Endothelial cell of umbilical vein (primary cell): ENCODE data around the gene SLC52A1. TPM values are rescaled to one million over a fixed set of nuclear protein-coding genes. Genes with fewer than 3 reads are reported as not detected.

Experiments used
- BruUV-seq: library from RNA; stranded (reverse); fragments of 400-500 nt; replicated peaks from 2 replicates; lab custom pipeline; 2021; lab: Mats Ljungman, UMichigan
- CTCF ChIA-PET: fragments of 300-600, 350-600 bp; sonication (Branson Sonifier 250); formaldehyde crosslinking; loops from one replicate; lab custom pipeline; 2021; ENCODE audit warnings: antibody characterized with exemption, inconsistent platforms; lab: Charles Lee
- POLR2A ChIA-PET: fragments of 300-600, 350-600 bp; sonication (Branson Sonifier 250); formaldehyde crosslinking; loops from one replicate; lab custom pipeline; 2021; ENCODE audit warnings: antibody characterized with exemption, inconsistent platforms; lab: Charles Lee
- DNase-seq: peaks from one replicate; pipeline ENCODE4 v3.0.0-alpha.2; 2011; ENCODE audit warnings: low read depth, low spot score
- FAIRE-seq: peaks from 2 replicates; lab custom pipeline; 2011; peaks lifted over from hg19 to GRCh38; lab: Jason Lieb, UNC
- H2AFZ ChIP-seq: 2 replicates; pipeline ENCODE4 v1.6.0; 2012; ENCODE audit warnings: low read depth, low read length, control low read depth, inconsistent platforms
- H3K27ac ChIP-seq: 2 replicates; pipeline ENCODE4 v1.5.1; 2011; ENCODE audit warnings: low read depth, mild to moderate bottlenecking, control low read depth, low read length, moderate library complexity; ENCODE audit not compliant: insufficient read depth
- H3K27me3 ChIP-seq, 2 experiments: 2 replicates each; pipeline versions ENCODE4 v1.6.0 to v1.6.1; 2011; ENCODE audit warnings: low read length in 2 of 2, mixed read lengths in 1 of 2; ENCODE audit not compliant: control insufficient read depth in 2 of 2, insufficient read depth in 2 of 2
- H3K36me3 ChIP-seq, 2 experiments: 2 replicates in 1 of 2; 3 replicates in 1 of 2; pipeline ENCODE4 v1.5.1; 2011; ENCODE audit warnings: low read length in 2 of 2, mild to moderate bottlenecking in 1 of 2, moderate library complexity in 1 of 2; ENCODE audit not compliant: control insufficient read depth in 2 of 2, insufficient read depth in 2 of 2; ENCODE audit errors: extremely low read depth in 1 of 2
- H3K4me1 ChIP-seq: 3 replicates; pipeline ENCODE4 v1.5.1; 2011; ENCODE audit warnings: mild to moderate bottlenecking, low read length; ENCODE audit not compliant: control insufficient read depth, insufficient read depth; ENCODE audit errors: extremely low read depth
- H3K4me2 ChIP-seq: 2 replicates; pipeline ENCODE4 v1.6.1; 2011; ENCODE audit warnings: low read length, control low read depth, mixed read lengths; ENCODE audit not compliant: insufficient read depth
- H3K4me3 ChIP-seq, 3 experiments: fragments of 200-600 bp in 1 of 3; sonication (generic), shearing (Covaris generic) in 1 of 3; replicated peaks in 1 of 3; 2 replicates each; pipeline ENCODE4 v1.5.1; 2011 to 2016; ENCODE audit warnings: control low read depth in 3 of 3, low read length in 3 of 3, mild to moderate bottlenecking in 2 of 3, inconsistent platforms in 1 of 3, low read depth in 1 of 3, moderate library complexity in 1 of 3; ENCODE audit not compliant: insufficient read depth in 1 of 3
- H3K79me2 ChIP-seq: 2 replicates; pipeline ENCODE4 v1.6.0; 2012; ENCODE audit warnings: low read length, inconsistent platforms; ENCODE audit not compliant: control insufficient read depth, insufficient read depth
- H3K9ac ChIP-seq: replicated peaks from 2 replicates; pipeline ENCODE3; 2011; ENCODE audit warnings: low read length, control low read depth; ENCODE audit not compliant: insufficient read depth; ENCODE audit errors: extremely low read depth
- H3K9me1 ChIP-seq: replicated peaks from 3 replicates; pipeline ENCODE4 v1.6.0; 2011; ENCODE audit warnings: mild to moderate bottlenecking, low read length; ENCODE audit not compliant: control insufficient read depth, insufficient read depth; ENCODE audit errors: extremely low read depth
- H3K9me3 ChIP-seq: replicated peaks from 2 replicates; pipeline ENCODE4 v1.5.1; 2012; ENCODE audit warnings: low read length, inconsistent platforms; ENCODE audit not compliant: control insufficient read depth, insufficient read depth
- H4K20me1 ChIP-seq: replicated peaks from 2 replicates; pipeline ENCODE3; 2011; ENCODE audit warnings: mild to moderate bottlenecking, low read length; ENCODE audit not compliant: control insufficient read depth, insufficient read depth; ENCODE audit errors: extremely low read depth
- CTCF ChIP-seq, 2 donors: IDR thresholded peaks; 1 replicate in 1 of 2; 2 replicates in 1 of 2; pipeline ENCODE4 v1.5.1; 2011; ENCODE audit warnings: low read length in 2 of 2, mild to moderate bottlenecking in 2 of 2, moderate library complexity in 2 of 2, control low read depth in 1 of 2, inconsistent platforms in 1 of 2, low read depth in 1 of 2; ENCODE audit not compliant: insufficient read depth in 1 of 2; ENCODE audit errors: extremely low read depth in 1 of 2
- EZH2 ChIP-seq: IDR thresholded peaks from 2 replicates; pipeline ENCODE4 v1.6.1; 2012; ENCODE audit warnings: borderline replicate concordance, low read depth, mild to moderate bottlenecking, moderate library complexity, low read length, inconsistent platforms; ENCODE audit not compliant: severe bottlenecking
- FOS ChIP-seq: IDR thresholded peaks from 2 replicates; pipeline ENCODE4 v1.6.1; 2011; ENCODE audit warnings: mild to moderate bottlenecking, low read length, moderate library complexity, borderline replicate concordance; ENCODE audit not compliant: insufficient read depth
- GATA2 ChIP-seq: IDR thresholded peaks from 2 replicates; pipeline ENCODE4 v1.7.0; 2011; ENCODE audit warnings: low read depth, mild to moderate bottlenecking, moderate library complexity, mixed read lengths, low read length; ENCODE audit not compliant: insufficient read length, insufficient read depth
- JUN ChIP-seq: IDR thresholded peaks from 2 replicates; pipeline ENCODE4 v1.6.1; 2011; ENCODE audit warnings: borderline replicate concordance, low read depth; ENCODE audit not compliant: insufficient read length, insufficient read depth
- MAX ChIP-seq: IDR thresholded peaks from 2 replicates; pipeline ENCODE4 v1.6.1; 2011; ENCODE audit not compliant: insufficient read depth, insufficient read length
- MYC ChIP-seq: IDR thresholded peaks from one replicate; pipeline ENCODE4 v1.6.1; 2011; ENCODE audit warnings: mild to moderate bottlenecking, low read depth, low read length
- POLR2A ChIP-seq: IDR thresholded peaks from 2 replicates; pipeline ENCODE4 v1.6.1; 2012; ENCODE audit warnings: low read depth, mild to moderate bottlenecking, control low read depth, low read length
- POLR2AphosphoS5 ChIP-seq: IDR thresholded peaks from 2 replicates; pipeline ENCODE4 v1.6.1; 2012; ENCODE audit warnings: low read depth, mild to moderate bottlenecking, control low read depth, low read length, moderate library complexity; ENCODE audit not compliant: insufficient read depth
- dilution Hi-C: fragments of 300-500 bp; cut with MboI; formaldehyde crosslinking; loops from one replicate; pipeline ENCODE4 v1.15.0; 2019; ENCODE audit warnings: low sequenced_read_pairs; ENCODE audit not compliant: extremely low pct_ligation_motif_present
- intact Hi-C: fragments of 100-400 bp; cut with micrococcal nuclease; formaldehyde crosslinking; loops from one replicate; pipeline ENCODE4 v1.10.0; 2022
- polyA plus RNA-seq, 4 experiments: library from polyadenylated mRNA; depleted of rRNA in 3 of 4; stranded (reverse) in 3 of 4; unstranded in 1 of 4; fragments of >200 nt; gene quantifications; 2 replicates each; pipeline versions ENCODE4 v1.2.1 to v1.2.3, GENCODE V29; 2011 to 2012; ENCODE audit warnings: missing spikeins in 1 of 4
- total RNA-seq: library from RNA; stranded (reverse); gene quantifications from 2 replicates; pipeline ENCODE4 v1.2.3, GENCODE V29; 2021

The SLC52A1 gene
- total and polyA plus RNA-seq, 2 donors (not counting 3 experiments of a cell fraction or from before 2014, with no cell fraction given), result 0.04 TPM; not detected in 1

GRCh38 chr17:5065227-5065744 is 30.1 kb upstream of the SLC52A1 start:
- H3K4me1 ChIP-seq, result no peaks in the 10 kb centered on the region
- BruUV-seq, result no TSS peak
- H3K9me3 ChIP-seq, result no peaks in the 10 kb centered on the region
- H3K9ac ChIP-seq, result no peak overlapping the region
- ChIA-PET CTCF (interaction anchor here (5.5 kb wide), 1 partner anchor 156 kb away, joined by 71 read pairs; no protein-coding TSS in a partner anchor), POLR2A (no interaction called here)
- no peaks in the 10 kb centered on the region for H4K20me1 ChIP-seq
- no peak overlapping the region for H2AFZ ChIP-seq
- TF ChIP-seq MYC (no peak), POLR2AphosphoS5 (no peak), JUN (no peak), MAX (no peak), GATA2 (no peak), CTCF (IDR thresholded peaks at IDR 0.05; ENCODE audit: extremely low read depth in 1 of 2, insufficient read depth in 1 of 2, low read depth in 1 of 2, low read length in 2 of 2) (no peak), EZH2 (no peak), FOS (no peak), POLR2A (no peak)
- no peak overlapping the region for H3K4me2 ChIP-seq
- H3K36me3 ChIP-seq, result no peaks in the 10 kb centered on the region
- no peak overlapping the region for H3K4me3 ChIP-seq
- dilution Hi-C loops, result no loop called here
- FAIRE-seq (no peak), DNase-seq (no peak)
- H3K79me2 ChIP-seq, result no peaks in the 10 kb centered on the region
- H3K9me1 ChIP-seq, result no peaks in the 10 kb centered on the region
- intact Hi-C loops, result no loop called here
- no peak overlapping the region for H3K27ac ChIP-seq
- H3K27me3 ChIP-seq, result no peaks in the 10 kb centered on the region
